Upper lobe of right lung (tissue), 1 donor: ENCODE data around the gene SRPK2. TPM values are rescaled to one million over a fixed set of nuclear protein-coding genes. Genes with fewer than 3 reads are reported as not detected.

Experiments
- ATAC-seq: fragments of 200-7000 bp; cut with Tn5 transposase; one replicate; pipeline ENCODE4 v1.9.1; 2020; ENCODE audit warnings: mild to moderate bottlenecking, moderate library complexity
- DNase-seq: peaks from one replicate; pipeline ENCODE4 v3.0.0-alpha.2; 2020
- H3K27ac ChIP-seq: fragments of 200-600 bp; one replicate; pipeline ENCODE4 v1.8.0; 2022
- H3K27me3 ChIP-seq: fragments of 200-600 bp; one replicate; pipeline ENCODE4 v1.8.0; 2022; ENCODE audit warnings: mild to moderate bottlenecking
- H3K36me3 ChIP-seq: fragments of 200-600 bp; one replicate; pipeline ENCODE4 v1.8.0; 2022
- H3K4me1 ChIP-seq: fragments of 200-600 bp; one replicate; pipeline ENCODE4 v1.8.0; 2022
- H3K4me3 ChIP-seq: fragments of 200-600 bp; one replicate; pipeline ENCODE4 v1.8.0; 2022; ENCODE audit warnings: mild to moderate bottlenecking
- H3K9me3 ChIP-seq: fragments of 200-600 bp; one replicate; pipeline ENCODE4 v1.8.0; 2022
- intact Hi-C: fragments of 100-400 bp; cut with DNase I; formaldehyde crosslinking; loops from one replicate; pipeline ENCODE4 v1.11.0; 2022
- total RNA-seq: library from RNA; stranded (reverse); fragmentation: NEBNext Ultra II Directional; extraction: Animal tissue kit (Norgen Biotek cat#: 25700); gene quantifications from one replicate; pipeline ENCODE4 v1.2.1, GENCODE V29; 2021
- TF ChIP-seq, protein P1 (sequence below): fragments of 200-600 bp; IDR thresholded peaks from one replicate; pipeline ENCODE4 v1.8.0; 2022; ENCODE audit warnings: antibody characterized with exemption
- donor health status: DM: no; HTN: yes; CAD: no; lungs with severe emphysema.

The SRPK2 gene
- total RNA-seq, 1 donor from 2014 or later = 48.5 TPM

- ATAC-seq (peak; percentile 80), DNase-seq (no peak)
- TF ChIP-seq, protein P1, sequence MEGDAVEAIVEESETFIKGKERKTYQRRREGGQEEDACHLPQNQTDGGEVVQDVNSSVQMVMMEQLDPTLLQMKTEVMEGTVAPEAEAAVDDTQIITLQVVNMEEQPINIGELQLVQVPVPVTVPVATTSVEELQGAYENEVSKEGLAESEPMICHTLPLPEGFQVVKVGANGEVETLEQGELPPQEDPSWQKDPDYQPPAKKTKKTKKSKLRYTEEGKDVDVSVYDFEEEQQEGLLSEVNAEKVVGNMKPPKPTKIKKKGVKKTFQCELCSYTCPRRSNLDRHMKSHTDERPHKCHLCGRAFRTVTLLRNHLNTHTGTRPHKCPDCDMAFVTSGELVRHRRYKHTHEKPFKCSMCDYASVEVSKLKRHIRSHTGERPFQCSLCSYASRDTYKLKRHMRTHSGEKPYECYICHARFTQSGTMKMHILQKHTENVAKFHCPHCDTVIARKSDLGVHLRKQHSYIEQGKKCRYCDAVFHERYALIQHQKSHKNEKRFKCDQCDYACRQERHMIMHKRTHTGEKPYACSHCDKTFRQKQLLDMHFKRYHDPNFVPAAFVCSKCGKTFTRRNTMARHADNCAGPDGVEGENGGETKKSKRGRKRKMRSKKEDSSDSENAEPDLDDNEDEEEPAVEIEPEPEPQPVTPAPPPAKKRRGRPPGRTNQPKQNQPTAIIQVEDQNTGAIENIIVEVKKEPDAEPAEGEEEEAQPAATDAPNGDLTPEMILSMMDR = no peak
- Histone ChIP-seq H3K9me3 (no peaks in the 10 kb centered on the region), H3K4me1 (peaks cover 13% of the 10 kb centered on the region), H3K36me3 (no peaks in the 10 kb centered on the region), H3K4me3 (no peak overlapping the region), H3K27me3 (no peaks in the 10 kb centered on the region), H3K27ac (no peak overlapping the region)
- intact Hi-C loops = no loop called here
Observed at GRCh38 chr7:105256761-105257231, 131.9 kb downstream of the SRPK2 start.

GRCh38 chr7:105250706-105251105 lies 138.0 kb downstream of the SRPK2 start:
- H3K9me3 ChIP-seq = no peaks in the 10 kb centered on the region
- intact Hi-C loops = no loop called here
- no peaks in the 10 kb centered on the region for H3K27me3 ChIP-seq
- H3K27ac ChIP-seq = no peak overlapping the region
- TF ChIP-seq, protein P1 = no peak
- no peak for ATAC-seq
- no peak for DNase-seq
- no peak overlapping the region for H3K4me3 ChIP-seq
- H3K4me1 ChIP-seq = no peaks in the 10 kb centered on the region
- H3K36me3 ChIP-seq = no peaks in the 10 kb centered on the region

DNA sequence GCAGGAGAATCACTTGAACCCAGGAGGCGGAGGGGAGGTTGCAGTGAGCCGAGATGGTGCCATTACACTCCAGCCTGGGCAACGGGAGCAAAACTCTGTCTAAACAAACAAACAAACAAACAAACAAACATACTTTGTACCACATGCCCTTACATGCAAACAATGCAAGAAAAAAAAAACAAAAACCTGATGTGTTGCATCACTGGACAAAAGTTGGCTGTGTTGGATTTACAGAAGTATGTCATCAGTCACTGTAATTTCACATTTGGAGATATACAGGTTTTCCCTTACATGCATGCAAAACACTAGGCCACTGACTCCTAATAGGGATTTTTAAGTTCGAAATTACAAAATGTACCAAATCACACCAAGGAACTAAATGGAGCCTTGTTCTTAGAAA lies 138.5 kb downstream of the SRPK2 start:
- Histone ChIP-seq H3K4me3 (no peak overlapping the region), H3K27ac (no peak overlapping the region), H3K27me3 (no peaks in the 10 kb centered on the region), H3K4me1 (no peaks in the 10 kb centered on the region), H3K9me3 (no peaks in the 10 kb centered on the region), H3K36me3 (no peaks in the 10 kb centered on the region)
- DNase-seq = no peak
- TF ChIP-seq, protein P1 = no peak
- ATAC-seq = no peak
- intact Hi-C loops = no loop called here

- H3K9me3 ChIP-seq = no peaks in the 10 kb centered on the region
- ATAC-seq = no peak
- intact Hi-C loops = no loop called here
- H3K27me3 ChIP-seq = no peaks in the 10 kb centered on the region
- H3K4me3 ChIP-seq = no peak overlapping the region
- TF ChIP-seq, protein P1 = no peak
- no peak overlapping the region for H3K27ac ChIP-seq
- no peak for DNase-seq
- H3K36me3 ChIP-seq = no peaks in the 10 kb centered on the region
- no peaks in the 10 kb centered on the region for H3K4me1 ChIP-seq
Observed at GRCh38 chr7:105249216-105249615, 139.5 kb downstream of the SRPK2 start.

GRCh38 chr7:105246679-105247078 lies 142.0 kb downstream of the SRPK2 start:
- Histone ChIP-seq H3K9me3 (no peaks in the 10 kb centered on the region), H3K36me3 (no peaks in the 10 kb centered on the region), H3K4me1 (no peaks in the 10 kb centered on the region), H3K27me3 (no peaks in the 10 kb centered on the region), H3K4me3 (no peak overlapping the region), H3K27ac (no peak overlapping the region)
- TF ChIP-seq, protein P1 = no peak
- DNase-seq = no peak
- intact Hi-C loops = no loop called here
- no peak for ATAC-seq

GRCh38 chr7:105246256-105246655 lies 142.5 kb downstream of the SRPK2 start:
- Histone ChIP-seq H3K27ac (no peak overlapping the region), H3K9me3 (no peaks in the 10 kb centered on the region), H3K27me3 (no peaks in the 10 kb centered on the region), H3K4me1 (peaks cover 3% of the 10 kb centered on the region), H3K36me3 (no peaks in the 10 kb centered on the region), H3K4me3 (no peak overlapping the region)
- no peak for DNase-seq
- intact Hi-C loops = no loop called here
- TF ChIP-seq, protein P1 = no peak
- ATAC-seq = no peak
